Forelimb muscle (tissue), 1 donor: Measurements from ENCODE around the gene CNGA3. TPM values are rescaled to one million over a fixed set of nuclear protein-coding genes. Genes with fewer than 3 reads are reported as not detected.
A peak's percentile ranks its signal among the peaks of the same experiment; 100 is the strongest.
"Not testable (repeated sequence)": the region's sequence is repeated elsewhere in the genome, so short reads cannot be mapped to it uniquely, and the experiment has no call there.

Experiments
- DNase-seq: peaks from one replicate; pipeline ENCODE4 v3.0.0-alpha.2; 2013; ENCODE audit warnings: low read depth
- polyA plus RNA-seq: library from polyadenylated mRNA; unstranded; fragments of 120-200 nt; gene quantifications from one replicate; pipeline ENCODE4 v1.2.1, GENCODE V29; 2013; ENCODE audit not compliant: insufficient read length

Gene CNGA3
- polyA plus RNA-seq, 1 donor = 0.66 TPM

GRCh38 chr2:98399140-98399539, 52.9 kb downstream of the CNGA3 start:
- no peak for DNase-seq

GRCh38 chr2:98403878-98404277, 57.6 kb downstream of the CNGA3 start:
- DNase-seq = no peak

DNA sequence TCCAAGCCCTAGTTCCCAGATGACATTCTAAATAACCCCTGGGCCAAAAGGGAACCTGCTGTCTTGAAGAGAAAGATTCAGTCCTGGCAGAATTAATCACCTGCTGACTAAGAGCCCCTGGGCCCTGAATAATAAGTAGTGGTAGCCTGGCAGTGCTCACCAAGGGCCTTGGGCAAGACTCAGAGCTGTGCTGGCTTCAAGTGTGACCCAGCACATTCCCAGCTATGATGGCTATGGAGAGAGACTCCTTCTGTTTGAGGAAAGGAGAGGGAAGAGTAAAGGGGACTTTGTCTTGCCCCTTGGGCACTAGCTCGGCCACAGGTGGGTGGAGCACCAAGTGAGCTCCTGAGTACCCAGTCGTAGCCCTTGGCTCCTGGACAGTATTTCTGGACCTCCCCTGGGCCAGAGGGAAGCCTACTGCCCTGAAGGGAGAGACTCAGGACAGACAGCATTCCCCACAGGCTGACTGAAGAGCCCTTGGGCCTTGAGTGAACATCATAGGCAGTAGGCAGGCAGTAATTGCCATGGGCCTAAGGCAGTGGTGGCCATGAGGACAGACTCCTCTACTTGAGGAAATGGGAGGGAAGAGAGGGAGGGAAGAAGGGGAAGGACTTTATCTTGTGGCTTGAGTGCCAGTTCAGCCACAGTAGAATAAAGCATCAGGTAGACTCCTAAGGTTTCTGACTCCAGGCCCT, 58.4 kb downstream of the CNGA3 start:
- no peak for DNase-seq

- no peak for DNase-seq
Observed at GRCh38 chr2:98405301-98405700, 59.0 kb downstream of the CNGA3 start.

GRCh38 chr2:98408155-98408554, 61.9 kb downstream of the CNGA3 start:
- DNase-seq = no peak

DNA sequence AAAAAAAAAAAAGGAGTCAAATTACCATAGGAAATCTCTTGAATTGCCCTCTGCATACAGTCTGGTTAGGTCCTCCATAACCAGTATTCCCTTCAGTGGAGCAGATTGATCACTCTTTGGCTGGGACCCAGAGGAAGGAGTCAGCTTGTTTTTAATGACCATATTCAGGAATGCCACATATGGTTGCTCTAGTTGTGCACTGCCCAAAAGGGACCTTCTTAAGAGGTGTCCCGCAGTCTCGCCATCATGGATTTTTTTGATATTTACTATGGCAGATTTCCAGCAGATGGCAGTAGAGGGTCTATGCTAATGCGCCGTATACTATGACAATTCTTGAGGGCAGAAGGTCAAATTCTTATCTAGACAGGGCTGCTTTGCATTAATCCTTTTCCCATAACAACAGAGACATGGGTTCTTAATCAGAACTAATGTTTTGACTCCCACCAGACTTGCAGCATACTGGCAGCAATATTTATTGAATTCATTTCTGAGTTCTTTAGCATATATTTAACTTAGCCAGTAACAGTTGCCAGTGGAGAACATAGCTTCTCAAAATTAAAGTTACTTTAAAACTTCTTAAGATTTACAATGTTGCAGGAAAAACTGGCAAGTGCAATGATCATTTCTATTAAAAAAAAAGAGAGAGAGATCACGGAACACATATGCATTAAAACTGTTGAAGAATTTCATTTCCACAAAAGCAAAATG, 66.6 kb downstream of the CNGA3 start:
- peak; percentile 24 for DNase-seq

DNA sequence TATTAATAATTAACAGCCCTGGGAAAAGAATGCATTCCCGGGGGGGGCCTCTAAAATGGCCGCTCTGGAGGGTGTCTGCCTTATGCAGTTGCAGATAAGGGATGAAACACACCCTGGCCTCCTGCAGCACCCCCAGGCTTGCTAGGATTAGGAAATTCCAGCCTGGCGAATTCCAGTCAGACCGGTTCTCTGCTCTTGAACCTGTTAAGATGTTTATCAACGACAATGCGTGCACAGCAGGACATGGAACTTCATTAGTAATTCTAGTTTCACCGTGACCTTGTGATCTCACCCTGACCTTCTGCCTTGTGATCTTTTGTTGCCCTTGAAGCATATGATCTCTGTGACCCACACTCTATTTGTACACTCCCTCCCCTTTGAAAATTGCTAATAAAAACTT, 68.0 kb downstream of the CNGA3 start:
- DNase-seq = not testable (repeated sequence)

DNA sequence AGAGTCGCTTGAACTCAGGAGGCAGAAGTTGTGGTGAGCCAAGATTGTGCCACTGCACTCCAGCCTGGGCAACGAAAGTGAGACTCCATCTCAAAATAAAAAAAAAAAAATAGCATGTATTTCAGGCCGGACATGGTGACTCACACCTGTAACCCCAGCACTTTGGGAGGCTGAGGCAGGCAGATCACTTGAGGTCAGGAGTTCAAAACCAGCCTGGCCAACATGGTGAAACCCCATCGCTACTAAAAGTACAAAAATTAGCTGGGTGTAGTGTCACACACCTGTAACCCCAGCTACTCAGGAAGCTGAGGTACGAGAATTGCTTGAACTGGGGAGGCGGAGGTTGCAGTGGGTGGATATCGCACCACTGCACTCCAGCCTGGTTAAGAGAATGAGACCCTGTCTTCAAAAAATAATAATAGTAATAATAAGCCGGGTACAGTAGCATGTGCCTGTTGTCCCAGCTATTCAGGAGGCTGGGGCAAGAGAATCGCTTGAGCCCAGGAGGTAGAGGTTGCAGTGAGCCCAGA, 69.5 kb downstream of the CNGA3 start:
- DNase-seq = not testable (repeated sequence)

DNA sequence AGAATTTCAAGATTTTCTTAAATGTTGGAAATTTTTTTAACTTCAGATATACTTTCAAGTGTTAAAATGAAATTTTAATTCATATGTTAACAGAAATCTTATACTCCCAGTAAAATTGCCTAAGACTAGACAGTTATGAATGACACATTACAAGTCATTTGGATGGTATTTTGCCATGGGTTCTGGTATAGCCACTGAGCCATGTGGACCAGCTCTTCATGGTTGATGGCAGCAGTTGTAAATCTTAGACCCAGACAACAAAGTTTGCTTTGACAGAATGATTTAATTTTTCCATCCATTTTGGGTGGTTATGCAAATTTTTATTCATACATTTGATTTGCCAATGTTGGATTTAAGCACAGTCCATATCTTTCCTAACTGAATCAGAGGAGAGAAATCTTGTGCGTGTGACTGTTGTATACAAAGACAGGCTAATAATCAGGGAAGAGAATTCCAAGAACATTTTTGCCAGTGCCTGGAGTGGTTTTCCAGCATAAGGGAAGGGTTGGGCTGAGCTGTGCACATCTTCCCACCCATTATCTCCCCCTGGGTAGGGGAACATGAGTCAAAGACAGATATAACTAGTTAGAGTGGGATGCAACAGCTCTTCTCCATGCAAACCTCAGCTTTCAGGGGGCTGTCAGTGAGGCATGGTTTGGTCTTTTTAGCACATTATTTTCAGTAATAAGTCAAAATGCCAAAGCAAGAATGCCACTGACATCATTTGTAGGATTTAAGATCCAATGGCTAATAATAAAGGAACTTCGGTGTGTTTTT, 70.3 kb downstream of the CNGA3 start:
- no peak for DNase-seq

DNA sequence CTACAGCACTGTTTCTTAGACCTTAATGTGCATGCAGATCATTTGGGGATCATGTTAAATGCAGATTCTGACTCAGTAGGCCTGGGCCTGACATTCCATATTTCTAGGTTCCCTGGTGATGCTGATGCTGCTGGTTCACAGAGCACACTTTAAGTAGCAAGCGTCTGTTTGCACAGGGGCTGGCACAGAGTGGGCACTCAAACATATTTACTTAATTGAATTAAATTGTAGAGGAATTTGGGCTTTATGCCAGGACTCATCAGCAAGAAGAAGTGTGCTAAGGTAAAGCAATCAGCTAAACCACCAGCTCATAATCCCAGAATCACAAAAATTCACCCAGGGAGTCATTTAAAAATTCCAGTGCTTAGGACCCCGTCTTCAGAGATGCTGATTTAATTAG, 73.3 kb downstream of the CNGA3 start:
- DNase-seq = no peak

- DNase-seq = no peak
Observed at GRCh38 chr2:98419977-98420725, 73.9 kb downstream of the CNGA3 start.

- no peak for DNase-seq
Observed at GRCh38 chr2:98422449-98422848, 76.2 kb downstream of the CNGA3 start.

DNA sequence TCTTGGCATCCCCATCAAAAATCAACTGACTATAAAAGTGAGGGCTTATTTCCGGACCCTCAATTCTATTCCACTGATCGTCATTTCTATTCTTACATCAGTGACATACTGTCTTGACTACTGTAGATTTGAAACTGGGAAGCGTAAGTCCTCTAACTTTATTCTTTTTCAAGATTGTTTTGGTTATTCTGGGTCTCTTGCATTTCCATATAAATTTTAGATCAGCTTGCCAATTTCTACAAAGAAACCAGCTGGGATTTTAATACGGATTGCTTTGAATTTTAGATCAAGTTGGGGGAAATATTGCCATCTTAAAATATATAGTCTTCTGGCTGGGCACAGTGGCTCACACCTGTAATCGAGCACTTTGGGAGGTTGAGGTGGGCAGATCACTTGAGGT, 80.5 kb downstream of the CNGA3 start:
- DNase-seq = no peak

DNA sequence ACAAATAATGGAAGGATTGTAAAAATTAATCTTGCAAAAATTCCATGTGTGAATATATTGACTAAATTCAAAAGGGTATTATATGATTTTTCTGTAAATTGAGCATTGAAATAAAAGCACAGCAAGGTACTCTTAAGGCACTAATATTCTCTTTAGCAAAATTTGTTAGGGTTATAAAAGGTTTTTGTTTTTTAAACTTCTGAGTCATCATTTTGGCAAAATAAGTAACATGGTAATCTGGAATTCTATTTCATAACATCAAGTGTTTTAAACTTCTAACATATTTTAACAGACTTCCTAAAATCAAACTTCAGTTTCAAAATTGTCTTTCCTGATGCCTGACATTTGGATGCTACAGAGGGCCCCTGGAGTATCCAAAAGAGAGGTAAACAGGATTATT, 85.9 kb downstream of the CNGA3 start:
- DNase-seq = no peak

GRCh38 chr2:98433363-98433964, 87.2 kb downstream of the CNGA3 start:
- no peak for DNase-seq

DNA sequence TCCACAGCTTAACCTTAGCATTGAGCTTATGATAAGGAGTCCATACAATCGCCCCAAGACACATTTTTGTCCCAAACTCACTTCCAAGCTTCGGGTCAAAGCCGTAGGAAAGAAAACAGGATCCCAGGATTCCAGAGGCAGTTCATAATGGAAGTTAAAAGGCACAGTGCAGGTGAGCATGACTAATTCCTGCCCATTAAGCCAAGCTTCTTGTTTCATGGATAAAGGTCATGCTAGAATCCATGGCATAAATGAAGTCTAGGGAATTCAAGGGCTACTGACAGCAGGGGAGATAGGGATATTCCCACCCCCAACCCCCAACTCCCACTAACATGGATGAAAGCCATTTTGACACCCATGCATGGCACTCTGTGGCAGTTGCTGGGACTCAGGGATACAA, 88.2 kb downstream of the CNGA3 start:
- DNase-seq = no peak

DNA sequence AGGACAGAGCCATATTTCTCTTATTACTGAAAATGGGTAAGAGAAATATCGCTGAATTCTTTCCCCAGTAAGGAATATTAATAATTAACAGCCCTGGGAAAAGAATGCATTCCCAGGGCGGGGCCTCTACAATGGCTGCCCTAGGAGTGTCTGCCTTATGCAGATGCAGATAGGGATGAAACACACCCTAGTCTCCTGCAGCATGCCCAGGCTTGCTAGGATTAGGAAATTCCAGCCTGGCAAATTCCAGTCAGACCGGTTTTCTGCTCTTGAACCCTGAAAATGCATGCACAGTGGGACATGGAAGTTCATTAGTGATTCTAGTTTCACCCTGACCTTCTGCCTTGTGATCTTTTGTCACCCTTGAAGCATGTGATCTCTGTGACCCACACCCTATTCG, 89.4 kb downstream of the CNGA3 start:
- DNase-seq = not testable (repeated sequence)

- DNase-seq = no peak
Observed at GRCh38 chr2:98436734-98437133, 90.5 kb downstream of the CNGA3 start.

DNA sequence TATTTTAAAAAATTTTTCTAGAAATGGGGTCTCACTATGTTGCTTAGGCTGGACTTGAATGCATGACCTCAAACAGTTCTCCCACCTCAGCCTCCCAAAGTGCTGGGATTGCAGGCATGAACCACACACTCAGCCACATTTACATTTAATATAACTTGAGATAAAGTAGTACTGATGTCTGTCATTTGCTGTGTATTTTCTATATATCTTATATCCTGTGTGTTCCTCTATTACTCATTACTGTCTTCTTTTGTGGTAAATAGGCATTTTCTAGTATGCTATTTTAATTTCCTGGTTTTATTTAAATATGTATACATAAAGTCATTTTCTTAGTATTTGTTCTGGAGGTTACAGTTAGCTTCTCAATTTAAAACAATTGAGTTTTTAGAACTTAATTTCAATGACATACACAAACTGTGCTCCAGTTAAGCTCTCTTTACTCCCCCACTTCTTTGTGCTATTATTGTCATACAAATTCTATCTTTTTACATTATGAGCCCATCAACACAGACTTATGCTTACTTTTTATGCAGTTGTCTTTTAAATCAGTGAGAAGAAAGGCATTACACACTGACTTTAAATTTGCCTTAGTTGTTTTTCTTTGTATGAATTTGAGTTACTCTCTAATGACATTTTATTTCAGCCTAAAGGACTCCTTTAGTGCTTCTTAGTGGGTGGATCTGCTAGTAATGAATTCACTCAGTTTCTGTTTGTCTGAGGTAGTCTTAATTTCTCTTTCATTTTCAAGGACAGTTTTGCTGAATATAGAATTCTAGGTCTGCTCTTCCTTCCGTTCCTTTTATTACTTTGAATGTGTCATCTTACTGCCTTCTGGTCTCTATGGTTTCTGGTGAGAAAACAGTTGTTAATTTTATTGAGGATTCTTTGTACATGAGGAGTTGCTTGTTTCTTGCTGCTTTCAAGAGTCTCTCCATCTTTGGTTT, 92.2 kb downstream of the CNGA3 start:
- no peak for DNase-seq
